GM19467 (cell line): ENCODE measurements around the gene HOXA13.

Experiments
- ATAC-seq: cut with Tn5 transposase; IDR thresholded peaks from one replicate; pipeline ENCODE4 v1.9.1; 2021; ENCODE audit warnings: mild to moderate bottlenecking, moderate library complexity; ENCODE audit not compliant: unreplicated experiment

Gene HOXA13

DNA sequence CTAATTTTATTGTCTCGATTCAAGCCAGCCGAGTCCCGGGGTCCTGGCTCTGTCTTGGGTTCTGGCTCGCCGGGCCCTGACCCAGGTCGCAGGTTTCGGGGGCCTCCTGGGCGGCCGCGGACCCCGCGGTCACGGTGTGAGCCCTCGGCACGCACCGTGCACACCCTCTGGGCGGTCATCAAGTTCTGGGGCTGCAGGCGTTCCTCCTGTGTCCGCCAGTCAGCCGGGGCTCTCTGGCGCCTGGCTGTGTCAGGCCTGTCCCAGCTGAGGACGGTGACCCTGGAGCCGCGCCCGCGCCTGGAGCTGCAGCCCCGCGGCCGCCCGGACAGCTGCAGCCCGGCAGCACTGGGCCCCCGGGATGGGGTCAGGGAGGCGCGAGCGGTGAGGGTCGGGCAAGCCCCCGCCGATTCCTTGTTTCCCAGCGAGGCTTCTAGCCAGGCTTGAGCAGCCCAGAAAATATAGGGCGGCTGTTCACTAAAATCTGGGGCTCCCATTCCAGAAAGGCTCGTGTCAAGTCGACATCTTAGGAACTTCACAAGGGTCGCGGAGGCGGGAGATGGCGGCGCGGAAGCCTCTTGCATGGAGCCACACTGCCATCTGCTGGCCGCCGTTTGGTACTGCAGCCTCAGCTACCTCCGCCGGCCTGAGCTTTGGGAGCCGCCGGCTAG is 39.2 kb downstream of the HOXA13 start:
- ATAC-seq: no peak

DNA sequence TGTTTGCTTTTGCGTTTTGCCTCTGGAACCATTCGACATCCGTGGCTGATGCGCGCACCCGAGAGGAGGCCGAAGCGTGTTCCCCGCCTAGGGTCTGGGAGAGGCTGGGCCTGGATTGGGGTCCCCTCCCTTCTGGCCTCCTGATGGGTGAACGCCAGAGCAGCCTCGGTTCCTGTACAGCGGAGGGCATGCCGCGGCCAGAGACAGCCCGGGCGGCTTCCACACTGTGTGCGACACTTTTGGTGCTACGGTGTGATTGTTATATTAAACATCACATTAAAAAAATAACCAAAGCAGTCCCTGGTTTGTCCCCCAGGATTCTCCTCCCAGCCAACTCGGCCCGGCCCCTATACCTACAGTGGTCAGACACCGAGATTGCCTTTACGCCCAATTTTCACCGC is 39.7 kb downstream of the HOXA13 start:
- no peak for ATAC-seq

DNA sequence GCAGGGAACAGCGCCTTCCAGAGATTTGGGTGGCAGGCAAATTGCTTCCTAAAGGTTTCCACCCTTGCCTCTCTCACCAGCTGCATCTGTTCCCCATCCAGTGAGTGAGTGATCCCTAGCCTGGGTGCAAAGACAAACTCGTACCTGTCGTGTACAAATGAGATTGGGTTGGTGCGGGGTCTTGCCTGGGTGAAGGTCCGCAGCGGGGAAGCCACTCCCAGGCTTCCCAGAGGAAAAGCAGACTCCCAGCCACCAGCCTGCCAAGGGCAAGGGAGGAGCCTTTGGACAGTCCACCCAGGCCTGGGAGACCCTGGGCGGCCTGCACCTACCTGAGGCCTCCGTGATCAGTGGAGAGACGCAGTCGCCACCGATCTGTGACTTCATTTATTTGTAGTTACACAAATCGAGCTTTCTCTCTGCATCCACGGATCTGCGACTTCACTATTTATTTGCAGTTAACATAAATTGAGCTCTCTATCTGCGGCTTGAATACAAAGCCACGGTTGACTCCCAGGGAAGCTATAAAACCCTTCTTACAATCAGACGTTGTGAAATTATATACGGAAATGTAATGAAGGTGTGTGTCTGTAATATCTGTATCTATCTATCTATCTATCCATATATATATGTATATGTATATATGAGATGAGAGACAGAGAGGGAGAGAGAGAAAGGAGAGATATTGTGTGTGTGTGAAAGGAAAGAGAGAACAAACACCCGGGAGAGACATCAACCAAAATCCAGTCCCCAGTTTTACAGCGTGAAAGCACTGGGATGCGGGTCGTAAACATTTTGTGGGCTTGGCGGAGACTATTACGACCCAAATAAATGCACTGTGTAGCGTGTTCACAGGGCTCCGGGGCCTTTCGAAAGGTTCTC is 40.4 kb downstream of the HOXA13 start:
- ATAC-seq: no peak

DNA sequence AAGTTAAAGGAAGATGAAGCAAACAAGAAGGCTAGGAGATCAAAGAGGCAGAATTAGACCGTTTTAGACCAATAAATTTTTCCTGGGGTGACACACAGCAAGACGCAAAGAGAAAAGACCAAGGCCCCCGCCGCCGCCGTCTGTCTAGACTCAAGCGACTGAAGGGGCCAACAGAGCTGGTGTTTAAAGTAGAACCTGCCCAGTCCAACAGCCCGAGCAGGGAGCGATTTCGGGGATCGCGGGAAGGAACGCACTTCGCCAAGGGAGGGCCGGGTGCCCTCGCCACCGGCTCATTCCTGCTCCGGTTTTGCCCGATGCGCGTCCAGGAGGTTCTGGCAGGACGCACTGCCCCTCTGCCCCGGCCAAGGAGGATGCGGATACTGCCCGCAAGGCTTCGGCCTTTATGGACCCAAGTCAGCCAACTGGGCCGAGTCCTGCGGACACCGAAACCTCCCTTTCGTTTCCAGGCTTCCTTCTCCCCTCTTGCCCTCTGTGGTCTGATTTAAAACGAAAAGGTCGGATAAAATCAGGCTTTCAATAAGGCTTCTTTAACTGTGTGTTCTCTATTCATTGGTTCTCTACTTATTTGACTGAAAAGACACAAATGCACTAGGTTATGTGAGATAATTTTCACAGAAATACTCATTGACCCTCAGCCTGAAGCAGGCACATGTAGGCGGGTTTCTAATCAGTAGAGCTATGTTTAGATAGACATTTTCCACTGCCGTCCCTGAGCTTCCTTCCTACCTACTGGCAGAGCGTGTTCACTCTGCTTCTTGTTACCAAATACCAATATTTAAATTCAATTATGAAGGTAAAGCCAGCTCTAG is 41.2 kb downstream of the HOXA13 start:
- ATAC-seq: no peak

DNA sequence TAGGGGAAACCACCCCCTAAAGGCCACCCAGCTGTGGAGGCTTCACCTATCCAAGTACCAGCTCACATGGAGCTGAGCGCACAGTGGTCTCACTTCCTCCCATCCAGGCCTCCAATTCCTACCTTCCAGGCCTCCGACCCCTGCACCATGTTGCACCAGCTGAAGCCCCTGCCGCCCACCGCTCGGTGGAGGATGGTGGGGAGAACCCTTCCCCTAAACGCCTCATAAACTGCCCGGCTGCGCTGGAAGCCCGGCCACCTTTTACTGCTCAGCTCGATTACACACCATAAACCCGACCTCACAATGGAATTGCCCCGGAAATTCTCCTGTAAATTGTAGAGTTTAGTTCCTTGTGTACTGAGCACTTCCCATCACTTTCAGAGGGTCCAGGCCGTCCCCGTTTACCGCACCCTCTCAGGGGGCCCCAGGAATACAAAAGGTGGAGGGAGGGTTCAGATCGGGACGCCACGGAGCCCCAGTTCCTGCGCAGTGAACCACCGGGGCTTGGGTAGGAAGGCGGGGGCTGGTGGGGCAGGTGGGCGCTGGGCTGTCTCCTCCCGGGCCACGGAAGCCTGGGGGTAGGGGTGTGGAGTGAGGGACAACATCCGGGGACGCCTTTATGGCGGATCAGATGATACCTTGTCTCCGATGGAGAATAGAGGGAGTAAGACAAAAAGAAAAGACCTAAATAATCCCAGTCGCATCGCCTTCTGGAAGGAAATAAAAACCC is 42.0 kb downstream of the HOXA13 start:
- ATAC-seq: no peak

DNA sequence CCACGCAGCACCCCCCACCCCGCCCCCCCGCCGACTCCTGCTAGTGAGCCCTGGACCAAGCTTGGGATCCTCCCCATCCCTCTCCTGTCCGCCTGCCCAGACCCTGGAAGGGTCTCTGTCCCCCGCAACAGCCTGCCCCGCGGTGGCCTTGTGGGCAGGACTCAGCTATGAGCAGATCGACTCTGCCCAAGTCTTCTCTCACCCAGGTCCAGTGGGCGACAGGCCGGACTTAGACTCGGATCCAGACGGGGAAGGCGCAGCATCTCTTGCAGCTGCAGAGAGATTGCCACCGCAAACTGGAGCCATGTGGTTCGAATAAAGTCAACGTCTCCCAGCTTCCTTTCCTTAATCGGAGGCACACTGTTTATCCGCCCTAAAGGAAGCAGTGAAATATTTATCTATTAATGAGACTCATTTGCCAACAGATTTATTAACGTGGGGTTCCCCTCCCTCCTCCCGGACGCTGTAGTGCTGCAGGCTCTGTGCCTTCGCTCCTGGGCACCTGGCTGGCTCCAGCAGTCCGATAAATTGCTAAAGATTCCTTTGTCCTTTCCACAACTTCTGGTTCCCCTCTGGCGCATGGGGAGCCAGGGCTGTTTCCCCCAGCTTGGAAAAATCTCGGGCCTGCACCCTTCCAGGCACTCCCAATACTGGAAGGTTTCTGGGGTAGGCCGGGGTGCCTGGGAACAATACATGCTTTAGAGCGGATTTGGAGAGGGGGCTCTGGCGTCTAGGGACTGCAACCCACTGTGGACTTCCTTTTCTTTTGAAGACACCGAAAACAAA is 42.8 kb downstream of the HOXA13 start:
- no peak for ATAC-seq

DNA sequence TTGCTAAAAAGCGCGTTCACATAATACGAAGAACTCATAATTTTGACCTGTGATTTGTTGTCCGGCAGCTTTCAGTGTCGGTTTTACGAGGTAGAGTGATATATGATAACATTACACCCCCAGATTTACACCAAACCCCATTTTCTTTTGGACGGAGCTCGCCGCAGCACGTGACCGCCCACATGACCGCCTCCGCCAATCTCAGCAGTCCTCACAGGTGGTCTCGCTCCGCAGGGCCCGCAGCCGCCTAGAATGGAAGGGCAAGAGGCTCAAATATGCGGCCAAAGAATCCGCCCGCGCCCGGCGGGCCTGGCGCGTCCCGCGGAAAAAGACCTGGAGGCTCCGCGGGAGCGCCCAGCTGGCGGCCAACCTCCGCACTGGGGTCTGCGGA is 43.4 kb downstream of the HOXA13 start, which contains the start of gene HOXA7:
Gene HOXA7 (minus strand): TSS at position 168 of the 391 bp plus-strand sequence. CDS start 130 bp downstream, at position 38.
- ATAC-seq: no peak

DNA sequence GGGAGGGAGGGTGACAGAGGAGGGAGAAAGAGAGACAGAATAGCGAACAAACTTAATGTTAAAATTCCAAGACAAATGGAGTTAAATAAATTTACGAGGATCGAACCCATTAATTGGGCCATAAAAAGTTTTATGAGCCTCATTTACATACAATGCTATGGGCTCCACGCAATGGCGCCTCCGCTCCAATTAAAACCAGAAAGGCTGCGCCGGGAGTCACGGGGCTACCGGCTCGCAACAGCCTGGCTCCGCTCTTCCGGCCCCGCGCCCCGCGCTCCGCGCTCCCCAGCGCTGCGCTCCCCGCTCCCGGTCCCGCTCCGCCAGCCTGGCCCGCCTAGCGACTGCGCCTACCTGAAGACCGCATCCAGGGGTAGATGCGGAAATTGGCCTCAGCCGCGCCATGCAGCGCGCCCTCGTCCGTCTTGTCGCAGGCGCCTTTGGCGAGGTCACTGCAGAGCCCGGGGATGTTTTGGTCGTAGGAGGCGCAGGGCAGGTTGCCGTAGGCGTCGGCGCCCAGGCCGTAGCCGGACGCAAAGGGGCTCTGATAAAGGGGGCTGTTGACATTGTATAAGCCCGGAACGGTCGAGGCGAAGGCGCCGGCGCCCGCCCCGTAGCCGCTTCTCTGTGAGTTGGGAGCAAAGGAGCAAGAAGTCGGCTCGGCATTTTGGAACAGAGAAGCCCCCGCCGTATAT is 43.9 kb downstream of the HOXA13 start:
- ATAC-seq: no peak

DNA sequence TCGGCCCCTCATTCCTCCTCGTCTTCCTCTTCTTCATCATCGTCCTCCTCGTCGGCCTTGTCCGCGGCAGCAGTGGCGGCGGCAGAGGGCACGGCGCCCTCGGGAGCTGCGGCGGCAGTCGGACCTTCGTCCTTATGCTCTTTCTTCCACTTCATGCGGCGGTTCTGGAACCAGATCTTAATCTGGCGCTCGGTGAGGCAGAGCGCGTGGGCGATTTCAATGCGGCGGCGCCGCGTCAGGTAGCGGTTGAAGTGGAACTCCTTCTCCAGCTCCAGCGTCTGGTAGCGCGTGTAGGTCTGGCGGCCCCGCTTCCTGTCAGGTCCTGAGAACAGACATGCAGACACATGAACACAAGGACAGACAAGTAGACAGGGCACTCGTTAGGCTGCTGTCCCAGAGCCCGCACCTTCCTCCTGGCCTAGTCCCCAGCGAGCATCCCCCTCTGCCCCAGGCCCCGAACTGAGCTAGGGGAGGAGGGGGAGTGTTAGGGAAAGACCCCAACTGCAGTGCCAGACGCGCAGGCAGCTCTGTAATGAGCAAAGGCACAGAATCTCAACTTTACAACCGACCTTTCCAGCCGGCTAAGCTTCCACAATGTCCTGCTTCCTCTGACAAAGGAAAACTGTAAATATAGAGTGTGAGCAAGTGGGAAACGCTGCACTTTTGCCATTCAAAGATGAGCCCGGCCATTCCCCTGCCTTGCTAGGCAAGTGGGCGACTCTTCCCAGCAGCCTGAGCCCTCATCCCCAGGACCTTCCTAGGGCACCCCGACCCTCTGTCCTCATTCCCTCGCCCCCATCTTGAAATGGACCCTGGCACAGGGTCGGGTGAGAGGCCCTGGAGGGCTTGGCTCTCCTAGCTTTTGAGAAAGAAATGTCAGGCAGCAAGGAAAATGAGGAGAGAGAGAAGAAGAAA is 44.7 kb downstream of the HOXA13 start:
- no peak for ATAC-seq

DNA sequence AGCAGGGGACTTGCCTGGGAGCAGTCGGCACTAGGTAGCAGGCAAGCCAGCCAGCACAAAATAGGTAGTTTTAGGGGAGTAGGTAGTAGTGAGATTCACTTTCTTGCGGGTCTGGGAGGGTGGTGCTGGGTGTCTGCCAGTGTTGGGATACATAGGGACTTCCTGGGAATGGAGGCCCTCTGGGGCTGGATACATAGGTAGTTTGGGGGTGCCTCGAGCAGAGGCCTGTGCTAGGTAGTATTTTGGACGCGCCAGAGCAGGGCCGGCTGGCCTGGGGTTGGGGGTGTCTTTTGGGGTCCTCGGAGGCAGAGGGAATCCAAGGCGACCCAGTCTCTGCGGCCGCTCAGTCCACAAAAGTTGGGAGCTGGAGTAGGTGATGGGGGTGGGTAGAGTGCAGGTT is 45.5 kb downstream of the HOXA13 start:
- ATAC-seq: no peak

DNA sequence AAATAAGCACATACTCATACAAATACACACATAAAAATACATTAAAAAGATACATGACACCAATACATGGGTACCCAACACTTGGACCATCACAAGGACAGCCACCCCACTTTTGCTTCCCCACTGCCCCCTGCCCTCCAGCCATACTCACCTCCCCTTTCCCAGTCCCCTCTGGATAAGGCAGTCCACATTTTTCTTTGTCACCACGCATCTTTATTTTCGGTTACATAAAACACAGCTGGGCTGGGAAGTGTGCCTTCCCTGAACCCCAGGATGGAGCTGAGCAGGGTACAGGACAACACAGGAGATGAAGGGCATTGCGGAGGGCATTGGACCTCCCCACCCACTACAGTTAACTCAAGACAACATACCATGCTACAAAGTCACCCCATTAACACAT is 46.4 kb downstream of the HOXA13 start:
- ATAC-seq: no peak

DNA sequence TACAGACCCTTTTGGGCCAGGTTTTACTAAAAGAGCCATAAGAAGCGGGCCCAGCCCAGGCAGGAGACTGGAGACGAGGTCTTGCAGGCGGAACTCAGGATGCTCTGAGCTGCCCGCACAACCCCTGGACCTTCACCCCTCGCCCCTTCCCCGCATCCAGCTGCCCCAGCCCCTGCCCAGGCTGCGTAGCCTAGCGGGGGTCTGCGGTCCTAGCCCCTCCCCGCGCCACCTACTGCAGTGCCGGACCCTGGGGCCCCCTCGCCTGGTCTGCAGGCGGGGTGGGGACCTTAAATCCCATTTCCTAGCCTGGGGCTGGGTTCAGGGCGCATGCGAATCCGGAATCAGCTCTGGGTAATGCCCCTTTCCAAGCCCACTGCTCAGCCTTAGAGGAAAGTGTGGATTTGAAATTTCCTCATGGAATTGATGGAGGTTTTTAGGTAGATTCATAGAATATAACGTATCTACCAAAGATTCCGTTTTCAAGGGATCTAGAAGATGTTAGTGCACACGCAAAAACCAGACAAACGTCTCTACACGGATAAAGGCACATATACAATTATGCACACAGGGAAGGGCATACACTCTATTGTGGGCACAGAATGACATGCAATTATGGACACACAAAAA is 47.0 kb downstream of the HOXA13 start:
- ATAC-seq: no peak

DNA sequence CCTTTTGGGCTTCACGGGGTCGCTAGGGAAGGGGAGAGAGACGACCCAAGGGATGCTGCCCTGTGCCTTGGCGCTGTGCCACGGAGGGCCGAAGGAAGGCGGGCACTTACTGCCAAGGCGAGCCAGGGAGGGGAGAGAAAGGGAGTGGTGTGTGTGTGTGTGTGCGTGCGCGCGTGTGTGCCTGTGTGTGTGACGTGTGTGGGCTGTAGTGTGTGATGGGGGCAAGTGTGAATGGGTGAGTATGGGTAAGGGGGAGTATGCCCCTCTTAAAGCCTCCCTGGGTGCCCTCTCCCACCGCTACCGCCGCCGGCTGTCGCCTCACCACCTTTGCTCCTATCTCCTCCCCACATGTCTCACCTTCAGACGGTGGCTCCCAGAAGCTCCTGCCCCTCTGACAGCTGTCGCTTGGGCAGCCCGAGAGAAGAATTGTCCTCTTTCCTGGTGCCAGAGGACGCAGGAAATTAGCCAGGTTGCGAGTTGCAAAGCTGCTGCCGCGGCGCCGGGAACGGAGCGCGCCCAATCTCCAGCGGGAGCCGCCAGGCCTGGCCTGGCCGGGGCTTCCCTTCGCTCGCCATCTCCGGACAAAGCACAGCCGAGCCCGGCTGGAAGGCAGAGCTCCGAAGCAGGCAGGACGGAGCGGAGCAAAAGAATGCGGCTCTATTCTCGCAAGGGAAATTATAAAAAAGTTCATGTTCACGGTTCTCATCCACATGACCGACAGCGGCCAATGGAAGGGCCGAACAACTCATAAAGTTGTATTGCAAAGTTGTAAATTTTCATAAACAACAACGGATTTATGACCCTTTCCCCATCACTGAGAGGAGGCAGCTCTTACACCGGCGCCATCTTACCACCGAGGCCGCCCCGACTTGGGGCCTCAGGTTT is 47.7 kb downstream of the HOXA13 start, which contains the start of gene HOXA3:
Gene HOXA3 (minus strand): TSS at position 653 of the 885 bp plus-strand sequence. CDS start 41,943 bp downstream, outside the sequence.
- ATAC-seq: no peak

DNA sequence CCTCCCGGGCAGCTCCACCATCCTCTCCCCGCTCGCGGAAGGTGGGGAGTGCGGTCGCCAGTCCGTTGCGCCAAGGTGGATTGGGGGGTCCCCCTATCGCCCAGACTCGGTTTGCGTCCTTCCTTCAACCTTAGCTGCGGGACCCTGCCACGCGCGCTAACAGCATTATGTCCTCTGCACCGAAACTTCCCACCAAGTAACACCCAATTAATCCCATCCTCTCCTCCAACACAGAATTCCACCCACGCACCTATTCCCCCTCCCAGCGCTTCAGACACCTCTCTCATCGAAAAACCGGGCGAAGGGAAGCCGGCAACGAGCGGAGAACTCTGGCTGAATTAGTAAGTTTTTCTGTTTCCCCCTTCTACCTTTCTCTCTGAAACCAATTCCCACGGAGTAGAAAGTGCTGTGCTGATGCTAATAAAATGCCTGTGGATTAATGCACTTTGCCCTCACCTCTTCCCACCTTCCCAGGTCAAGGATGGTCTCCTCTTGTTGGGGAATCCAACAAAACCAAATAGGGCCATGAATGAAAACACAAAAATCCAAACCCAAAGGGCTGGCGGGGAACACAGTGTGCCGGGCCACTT is 48.5 kb downstream of the HOXA13 start:
- no peak for ATAC-seq

DNA sequence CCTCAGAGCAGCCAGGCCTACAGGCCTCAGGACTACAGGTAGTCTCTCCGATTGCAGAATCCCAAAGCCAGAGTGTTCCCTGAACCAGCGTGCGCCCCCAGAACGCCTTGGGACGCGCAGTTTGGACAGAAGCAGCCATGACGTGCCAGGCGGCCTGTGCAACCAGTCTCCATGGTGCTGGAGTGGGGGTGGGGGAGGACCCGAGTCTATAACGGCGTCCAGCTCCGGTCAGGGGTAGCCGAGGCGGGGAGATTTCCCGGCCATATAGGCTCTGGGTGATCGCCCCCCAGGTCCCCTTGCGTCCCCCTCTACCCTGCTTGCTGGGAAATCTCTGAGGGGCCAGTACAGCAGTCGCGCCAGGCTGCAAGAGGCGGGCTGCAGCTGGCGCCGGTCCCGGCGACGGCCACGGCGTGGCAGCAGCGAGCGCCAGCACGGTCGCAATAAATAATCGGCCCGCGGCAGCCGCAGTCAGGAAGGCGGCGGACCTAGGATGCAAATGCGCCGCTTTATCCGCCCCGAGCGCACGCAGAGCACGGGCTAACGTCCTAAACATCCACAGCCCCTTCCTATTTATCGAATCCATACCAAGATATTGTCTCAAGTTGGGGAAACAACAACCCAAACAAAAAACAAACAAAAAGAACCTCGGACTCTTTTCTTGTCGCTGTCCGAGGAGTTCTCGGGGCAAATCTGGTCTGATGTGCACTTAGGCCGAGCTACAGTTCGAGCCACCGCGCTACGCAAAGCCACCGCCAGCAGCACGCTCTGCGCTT is 49.1 kb downstream of the HOXA13 start:
- ATAC-seq: peak; percentile 76
